ENCODE results near the gene TP53I11. TPM values are rescaled to one million over a fixed set of nuclear protein-coding genes. Genes with fewer than 3 reads are reported as not detected.

Gene TP53I11
- total RNA-seq, 1 experiment from 2014 or later, result 46.9 TPM

DNA sequence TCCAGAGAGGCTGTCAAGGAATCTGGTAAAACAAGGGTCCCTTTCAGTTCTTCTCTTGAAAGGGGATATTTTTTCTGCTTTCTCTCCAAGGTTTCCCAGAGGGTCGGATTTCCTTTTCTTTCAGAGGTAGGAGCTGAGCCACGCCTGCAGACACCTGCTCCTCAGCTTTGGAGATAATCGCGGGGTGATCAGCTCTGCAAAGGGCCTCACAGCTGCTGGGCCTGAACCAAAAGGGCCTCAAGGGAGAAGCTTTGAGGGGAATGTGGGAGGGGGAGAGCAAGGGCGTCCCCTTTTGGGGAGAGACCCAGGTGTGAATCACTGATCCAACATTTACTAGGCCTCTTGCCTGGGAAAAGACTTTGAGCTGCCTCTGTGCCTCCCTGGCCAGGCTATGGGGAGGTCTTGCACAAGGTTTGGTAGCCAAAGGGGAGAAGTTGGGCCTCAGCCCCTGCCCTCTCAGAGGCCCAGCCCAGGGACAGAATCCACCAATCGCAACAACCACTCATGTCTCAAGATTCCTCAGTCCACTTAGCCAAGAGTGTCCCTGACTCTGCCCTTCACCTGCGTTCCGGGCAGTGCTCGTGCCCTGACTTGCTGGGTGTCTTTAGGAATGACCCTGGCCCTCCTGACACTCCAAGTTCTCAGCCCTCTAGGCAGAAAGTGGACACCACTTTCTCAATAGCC lies 14.0 kb upstream of the TP53I11 start:
- Histone ChIP-seq H2AFZ (ENCODE audit: low read depth, low read length, poor library complexity, severe bottlenecking) (no peak overlapping the region), H3K9me2 (ENCODE audit: insufficient read depth) (no peaks in the 10 kb centered on the region), H3K4me1 (ENCODE audit: control insufficient read depth in 1 of 2, insufficient read depth in 2 of 2, low read length in 2 of 2) (no peaks in the 10 kb centered on the region), H4K20me1 (ENCODE audit: insufficient read depth) (no peaks in the 10 kb centered on the region), H3K4me3 (replicated peaks in 1 of 2; ENCODE audit: low read depth in 1 of 2, low read length in 2 of 2) (no peak overlapping the region), H3K9ac (ENCODE audit: low read length) (no peak overlapping the region), H3K27me3 (ENCODE audit: insufficient read depth, low read length) (no peaks in the 10 kb centered on the region), H3K27ac (ENCODE audit: low read depth, low read length) (no peak overlapping the region), H3K79me2 (ENCODE audit: insufficient read depth, low read length) (no peaks in the 10 kb centered on the region), H3K36me3 (ENCODE audit: control insufficient read depth in 1 of 2, insufficient read depth in 2 of 2, low read length in 2 of 2) (no peaks in the 10 kb centered on the region), H3K4me2 (ENCODE audit: low read length) (no peak overlapping the region), H3K9me3 (ENCODE audit: control insufficient read depth in 1 of 2, insufficient read depth in 1 of 2, low read depth in 1 of 2, low read length in 2 of 2) (no peaks in the 10 kb centered on the region)
- RAD21 ChIA-PET (ENCODE audit: low non-redundant PET in 1 of 2, low total read pairs in 2 of 2, uncharacterized antibody in 2 of 2, unreplicated experiment in 2 of 2), result no interaction called here
- BruUV-seq (replicated peaks), result no TSS peak
- CTCF ChIA-PET, result interaction anchor here (0.9 kb wide), 1 partner anchor 146 kb away, joined by 3 read pairs; no protein-coding TSS in a partner anchor
- DNase-seq (ENCODE audit: low read depth, low spot score) (no peak), ATAC-seq (no peak)
- POLR2A ChIA-PET, result no interaction called here
- no peak for TF ChIP-seq FOSL1 (IDR thresholded peaks at IDR 0.05; ENCODE audit: low read depth)
- TF ChIP-seq, protein P1, sequence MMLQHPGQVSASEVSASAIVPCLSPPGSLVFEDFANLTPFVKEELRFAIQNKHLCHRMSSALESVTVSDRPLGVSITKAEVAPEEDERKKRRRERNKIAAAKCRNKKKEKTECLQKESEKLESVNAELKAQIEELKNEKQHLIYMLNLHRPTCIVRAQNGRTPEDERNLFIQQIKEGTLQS (IDR thresholded peaks at IDR 0.05), result no peak
- TF ChIP-seq CEBPB (IDR thresholded peaks at IDR 0.05; ENCODE audit: low read depth), result no peak
- no peak for TF ChIP-seq EZH2phosphoT487 (IDR thresholded peaks at IDR 0.05; ENCODE audit: borderline replicate concordance)
- TF ChIP-seq, protein P2, sequence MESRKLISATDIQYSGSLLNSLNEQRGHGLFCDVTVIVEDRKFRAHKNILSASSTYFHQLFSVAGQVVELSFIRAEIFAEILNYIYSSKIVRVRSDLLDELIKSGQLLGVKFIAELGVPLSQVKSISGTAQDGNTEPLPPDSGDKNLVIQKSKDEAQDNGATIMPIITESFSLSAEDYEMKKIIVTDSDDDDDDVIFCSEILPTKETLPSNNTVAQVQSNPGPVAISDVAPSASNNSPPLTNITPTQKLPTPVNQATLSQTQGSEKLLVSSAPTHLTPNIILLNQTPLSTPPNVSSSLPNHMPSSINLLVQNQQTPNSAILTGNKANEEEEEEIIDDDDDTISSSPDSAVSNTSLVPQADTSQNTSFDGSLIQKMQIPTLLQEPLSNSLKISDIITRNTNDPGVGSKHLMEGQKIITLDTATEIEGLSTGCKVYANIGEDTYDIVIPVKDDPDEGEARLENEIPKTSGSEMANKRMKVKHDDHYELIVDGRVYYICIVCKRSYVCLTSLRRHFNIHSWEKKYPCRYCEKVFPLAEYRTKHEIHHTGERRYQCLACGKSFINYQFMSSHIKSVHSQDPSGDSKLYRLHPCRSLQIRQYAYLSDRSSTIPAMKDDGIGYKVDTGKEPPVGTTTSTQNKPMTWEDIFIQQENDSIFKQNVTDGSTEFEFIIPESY (IDR thresholded peaks at IDR 0.05; ENCODE audit: extremely low read depth, insufficient replicate concordance, low read length), result no peak
- TF ChIP-seq EZH2 (IDR thresholded peaks at IDR 0.05), result no peak
- TF ChIP-seq, protein P3, sequence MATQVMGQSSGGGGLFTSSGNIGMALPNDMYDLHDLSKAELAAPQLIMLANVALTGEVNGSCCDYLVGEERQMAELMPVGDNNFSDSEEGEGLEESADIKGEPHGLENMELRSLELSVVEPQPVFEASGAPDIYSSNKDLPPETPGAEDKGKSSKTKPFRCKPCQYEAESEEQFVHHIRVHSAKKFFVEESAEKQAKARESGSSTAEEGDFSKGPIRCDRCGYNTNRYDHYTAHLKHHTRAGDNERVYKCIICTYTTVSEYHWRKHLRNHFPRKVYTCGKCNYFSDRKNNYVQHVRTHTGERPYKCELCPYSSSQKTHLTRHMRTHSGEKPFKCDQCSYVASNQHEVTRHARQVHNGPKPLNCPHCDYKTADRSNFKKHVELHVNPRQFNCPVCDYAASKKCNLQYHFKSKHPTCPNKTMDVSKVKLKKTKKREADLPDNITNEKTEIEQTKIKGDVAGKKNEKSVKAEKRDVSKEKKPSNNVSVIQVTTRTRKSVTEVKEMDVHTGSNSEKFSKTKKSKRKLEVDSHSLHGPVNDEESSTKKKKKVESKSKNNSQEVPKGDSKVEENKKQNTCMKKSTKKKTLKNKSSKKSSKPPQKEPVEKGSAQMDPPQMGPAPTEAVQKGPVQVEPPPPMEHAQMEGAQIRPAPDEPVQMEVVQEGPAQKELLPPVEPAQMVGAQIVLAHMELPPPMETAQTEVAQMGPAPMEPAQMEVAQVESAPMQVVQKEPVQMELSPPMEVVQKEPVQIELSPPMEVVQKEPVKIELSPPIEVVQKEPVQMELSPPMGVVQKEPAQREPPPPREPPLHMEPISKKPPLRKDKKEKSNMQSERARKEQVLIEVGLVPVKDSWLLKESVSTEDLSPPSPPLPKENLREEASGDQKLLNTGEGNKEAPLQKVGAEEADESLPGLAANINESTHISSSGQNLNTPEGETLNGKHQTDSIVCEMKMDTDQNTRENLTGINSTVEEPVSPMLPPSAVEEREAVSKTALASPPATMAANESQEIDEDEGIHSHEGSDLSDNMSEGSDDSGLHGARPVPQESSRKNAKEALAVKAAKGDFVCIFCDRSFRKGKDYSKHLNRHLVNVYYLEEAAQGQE (IDR thresholded peaks at IDR 0.05; ENCODE audit: low read depth), result no peak
- TF ChIP-seq ZFX (IDR thresholded peaks at IDR 0.05), result no peak
- no peak for TF ChIP-seq CBX3 (IDR thresholded peaks at IDR 0.05; ENCODE audit: low read depth)
- TF ChIP-seq TCF7L2 (IDR thresholded peaks at IDR 0.05; ENCODE audit: borderline replicate concordance, extremely low read depth, insufficient read depth, insufficient read length), result no peak
- TF ChIP-seq, protein P4, sequence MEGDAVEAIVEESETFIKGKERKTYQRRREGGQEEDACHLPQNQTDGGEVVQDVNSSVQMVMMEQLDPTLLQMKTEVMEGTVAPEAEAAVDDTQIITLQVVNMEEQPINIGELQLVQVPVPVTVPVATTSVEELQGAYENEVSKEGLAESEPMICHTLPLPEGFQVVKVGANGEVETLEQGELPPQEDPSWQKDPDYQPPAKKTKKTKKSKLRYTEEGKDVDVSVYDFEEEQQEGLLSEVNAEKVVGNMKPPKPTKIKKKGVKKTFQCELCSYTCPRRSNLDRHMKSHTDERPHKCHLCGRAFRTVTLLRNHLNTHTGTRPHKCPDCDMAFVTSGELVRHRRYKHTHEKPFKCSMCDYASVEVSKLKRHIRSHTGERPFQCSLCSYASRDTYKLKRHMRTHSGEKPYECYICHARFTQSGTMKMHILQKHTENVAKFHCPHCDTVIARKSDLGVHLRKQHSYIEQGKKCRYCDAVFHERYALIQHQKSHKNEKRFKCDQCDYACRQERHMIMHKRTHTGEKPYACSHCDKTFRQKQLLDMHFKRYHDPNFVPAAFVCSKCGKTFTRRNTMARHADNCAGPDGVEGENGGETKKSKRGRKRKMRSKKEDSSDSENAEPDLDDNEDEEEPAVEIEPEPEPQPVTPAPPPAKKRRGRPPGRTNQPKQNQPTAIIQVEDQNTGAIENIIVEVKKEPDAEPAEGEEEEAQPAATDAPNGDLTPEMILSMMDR (IDR thresholded peaks at IDR 0.05 in 2 of 3, conservative IDR thresholded peaks at IDR 0.05 in 1 of 3; ENCODE audit: borderline replicate concordance in 1 of 3, insufficient read depth in 1 of 3, low read depth in 2 of 3, low read length in 2 of 3), result no peak
- TF ChIP-seq POLR2AphosphoS5 (IDR thresholded peaks at IDR 0.05; ENCODE audit: low read depth, low read length), result no peak
- no peak for TF ChIP-seq ZNF274 (IDR thresholded peaks at IDR 0.05; ENCODE audit: low read depth, low read length)
- intact Hi-C loops (cut with micrococcal nuclease), result no loop called here

All from HCT116 (cell line).